Measurements from ENCODE around the gene TXNL4A.

TXNL4A gene

GRCh38 chr18:79947054-79947755 is 41.2 kb downstream of the TXNL4A start:
- DNase-seq: no peak

DNA sequence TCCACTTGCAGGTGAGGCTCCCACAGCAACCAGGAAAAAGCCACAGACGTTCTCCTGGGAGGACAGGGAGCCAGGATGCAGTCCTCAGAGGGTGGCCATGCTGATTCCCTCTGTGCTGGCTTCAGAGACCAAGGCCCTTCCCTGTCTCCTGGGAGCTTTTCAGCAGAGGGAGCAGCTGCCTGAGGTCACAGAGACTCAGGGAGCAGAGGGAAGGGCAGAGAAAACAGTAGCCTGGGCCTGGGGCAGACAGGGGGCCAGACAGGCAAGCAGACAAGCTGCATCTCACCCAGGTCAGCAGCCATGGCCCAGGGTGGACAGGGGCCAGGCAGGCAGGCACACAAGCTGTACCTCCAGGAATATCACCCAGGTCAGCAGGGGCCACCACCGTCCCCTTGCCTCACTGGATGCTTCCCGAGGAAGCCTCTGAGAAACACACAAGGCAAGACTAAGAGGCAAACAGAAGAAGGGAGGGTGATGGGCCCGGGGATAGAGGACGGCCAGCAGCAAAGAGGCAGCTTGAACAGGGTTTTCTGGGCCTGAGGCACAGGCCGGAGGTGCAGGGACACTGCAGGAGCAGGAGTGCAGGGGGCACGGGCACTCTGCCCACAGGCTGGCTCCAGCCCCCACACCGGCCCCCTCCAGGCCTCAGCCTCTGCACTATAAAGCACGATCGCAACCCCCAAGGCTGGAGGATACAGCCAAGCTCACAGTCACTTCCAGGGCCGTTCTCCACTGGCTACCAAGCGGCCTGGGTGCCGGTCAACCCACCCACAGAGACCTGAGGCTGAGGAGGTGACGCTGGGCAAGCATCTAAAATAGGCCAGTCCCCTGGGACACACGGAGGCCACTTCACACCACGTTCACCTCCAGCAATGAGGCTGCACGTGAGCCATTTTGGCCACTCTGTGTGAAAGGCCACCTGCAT is 43.0 kb downstream of the TXNL4A start:
- DNase-seq: no peak

DNA sequence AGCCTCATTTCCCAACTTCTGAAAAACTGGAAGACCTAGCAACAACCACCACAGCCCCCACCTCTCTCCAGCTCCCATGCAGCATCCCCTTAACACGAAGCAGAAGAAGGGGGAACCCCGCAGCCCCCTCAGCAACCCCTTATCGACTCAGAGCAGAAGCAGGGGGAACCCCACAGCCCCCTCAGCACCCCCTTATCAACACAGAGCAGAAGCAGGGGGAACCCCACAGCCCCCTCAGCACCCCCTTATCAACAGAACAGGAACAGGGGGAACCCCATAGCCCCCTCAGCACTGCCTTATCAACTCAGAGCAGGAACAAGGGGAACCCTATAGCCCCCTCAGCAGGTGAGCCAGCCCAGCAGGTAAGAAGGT is 43.6 kb downstream of the TXNL4A start:
- no peak for DNase-seq

- DNase-seq: no peak
Measured at GRCh38 chr18:79944126-79944731, 44.1 kb downstream of the TXNL4A start.

DNA sequence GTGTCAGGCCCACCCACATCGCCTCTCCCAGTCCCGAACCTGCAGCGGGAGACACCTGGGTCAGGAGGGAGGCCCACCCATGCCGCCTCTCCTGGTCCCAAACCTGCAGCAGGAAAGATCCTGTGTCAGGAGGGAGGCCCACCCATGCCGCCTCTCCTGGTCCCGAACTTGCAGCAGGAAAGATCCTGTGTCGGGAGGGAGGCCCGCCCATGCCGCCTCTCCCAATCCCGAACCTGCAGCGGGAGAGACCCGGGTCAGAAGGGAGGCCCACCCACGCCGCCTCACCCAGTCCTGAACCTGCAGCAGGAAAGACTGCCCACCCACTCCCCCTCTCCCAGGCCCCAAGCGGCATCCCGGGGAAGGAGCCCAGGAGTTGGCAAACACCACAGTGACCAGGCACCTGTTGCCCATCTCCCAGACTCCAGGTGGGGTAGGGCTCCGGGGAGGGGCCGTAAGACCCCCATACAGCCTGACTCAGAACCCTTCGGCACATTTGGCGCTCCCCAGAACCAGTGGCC is 44.7 kb downstream of the TXNL4A start:
- no peak for DNase-seq

DNA sequence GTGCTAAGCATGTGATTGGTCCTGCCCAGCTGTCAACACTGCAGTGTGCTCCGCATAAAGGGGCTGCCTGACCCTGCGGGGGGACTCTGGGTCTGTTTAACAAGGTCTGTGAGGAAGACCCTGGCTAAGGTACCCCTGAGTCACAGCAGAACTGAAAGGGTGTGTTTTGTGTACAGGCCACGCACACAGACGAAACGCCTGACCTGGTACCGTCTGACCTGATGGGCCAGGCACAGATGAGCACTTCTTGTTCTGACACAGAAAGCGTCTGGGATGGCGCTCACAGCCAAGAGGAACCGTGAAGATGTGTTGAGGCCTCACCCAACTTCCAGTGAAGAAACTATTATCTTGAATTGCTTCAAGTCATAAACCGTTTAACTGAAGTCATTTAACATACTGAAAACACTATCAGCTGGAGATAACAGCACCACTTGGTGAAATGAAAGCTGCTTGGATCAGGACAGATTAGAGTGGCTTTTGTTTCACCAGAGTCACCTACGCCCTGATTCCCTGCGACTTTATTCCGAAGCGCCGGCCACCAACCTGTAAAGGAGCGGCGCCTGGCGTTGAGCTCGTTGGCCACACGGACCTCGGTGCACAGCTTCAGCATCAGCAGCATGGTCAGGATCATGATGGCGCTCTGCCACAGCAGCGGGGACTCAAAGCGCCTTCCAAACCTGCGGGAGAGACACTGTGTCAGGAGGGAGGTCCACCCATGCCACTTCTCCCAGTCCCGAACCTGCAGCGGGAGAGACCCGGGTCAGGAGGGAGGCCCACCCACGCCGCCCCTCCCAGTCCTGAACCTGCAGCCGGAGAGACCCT is 45.4 kb downstream of the TXNL4A start:
- DNase-seq: no peak

DNA sequence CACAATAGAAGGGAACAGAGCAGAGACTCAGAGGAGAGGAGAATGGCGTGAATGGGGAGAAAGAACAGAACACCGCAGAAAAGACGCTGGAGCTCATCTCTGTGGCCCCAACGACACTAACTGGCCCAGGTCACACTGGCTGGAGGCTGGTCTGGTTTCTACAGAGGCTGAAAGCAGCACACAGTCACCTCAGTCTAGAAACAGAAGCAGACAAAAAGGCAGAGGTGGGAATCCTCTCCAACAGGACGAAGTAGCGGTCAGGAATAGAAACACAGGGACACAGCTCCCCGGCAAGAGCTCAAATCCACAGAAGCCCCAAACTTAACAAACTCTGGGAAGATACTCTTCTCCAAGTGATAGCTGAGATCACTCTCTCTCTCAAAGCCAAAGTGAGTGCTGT is 46.2 kb downstream of the TXNL4A start:
- no peak for DNase-seq

DNA sequence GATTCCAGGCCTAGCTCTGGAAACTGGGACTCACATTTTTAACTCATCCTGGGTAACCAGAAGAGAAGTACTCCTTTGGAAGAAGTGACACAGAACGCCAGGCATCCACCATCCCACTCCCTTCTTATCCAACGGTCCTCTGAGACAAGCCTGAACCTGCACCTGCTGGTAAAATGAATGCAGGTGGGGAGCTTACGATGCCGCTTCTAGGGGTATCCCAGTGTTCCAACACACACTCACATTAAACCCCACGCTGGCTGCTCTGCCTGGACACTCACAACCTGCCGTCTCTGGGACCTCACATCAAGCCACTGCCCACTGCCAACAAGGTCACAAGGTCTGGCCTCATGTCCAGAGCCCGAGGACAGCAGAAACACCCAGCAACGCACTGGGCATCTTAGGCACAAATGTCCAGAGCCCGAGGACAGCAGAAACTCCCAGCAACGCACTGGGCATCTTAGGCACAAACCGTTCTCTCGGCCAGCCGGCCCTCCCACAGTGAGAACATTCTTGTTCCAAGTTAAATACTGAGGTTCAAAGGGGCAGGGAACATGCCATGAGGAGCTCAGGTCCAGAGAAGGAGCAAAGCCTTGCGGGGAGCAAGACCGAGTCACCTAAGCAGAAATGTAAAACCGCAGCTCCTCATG is 46.8 kb downstream of the TXNL4A start:
- DNase-seq: no peak

- DNase-seq: no peak
Measured at GRCh38 chr18:79940814-79941472, 47.4 kb downstream of the TXNL4A start.

DNA sequence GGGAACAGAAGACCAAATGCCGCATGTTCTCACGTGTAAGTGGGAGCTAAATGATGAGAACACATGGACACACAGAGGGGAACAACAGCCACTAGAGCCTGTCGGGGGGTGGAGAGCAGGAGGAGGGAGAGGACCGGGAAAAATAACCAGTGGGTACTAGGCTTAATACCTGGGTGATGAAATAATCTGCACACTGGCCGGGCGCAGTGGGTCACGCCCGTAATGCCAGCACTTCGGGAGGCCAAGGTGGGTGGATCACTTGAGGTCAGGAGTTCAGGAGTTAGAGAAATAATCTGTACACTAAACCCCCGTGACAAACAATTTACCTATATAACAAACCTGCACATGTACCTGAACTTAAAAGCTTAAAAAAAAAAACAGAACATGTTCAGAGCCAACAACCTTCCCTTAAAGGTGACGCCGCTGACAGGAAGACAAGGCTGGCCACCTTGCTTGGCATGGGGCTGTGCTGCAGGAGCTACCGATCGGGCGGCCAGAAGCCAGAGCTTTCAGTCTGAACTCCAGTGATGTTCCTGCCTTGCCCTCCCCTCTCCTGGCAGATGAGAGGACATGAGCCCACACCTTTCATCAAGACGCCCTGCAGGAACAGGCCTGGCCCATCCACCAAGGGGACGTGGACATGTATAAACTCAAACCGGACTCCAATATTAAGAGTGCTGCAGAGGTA is 48.1 kb downstream of the TXNL4A start:
- no peak for DNase-seq

DNA sequence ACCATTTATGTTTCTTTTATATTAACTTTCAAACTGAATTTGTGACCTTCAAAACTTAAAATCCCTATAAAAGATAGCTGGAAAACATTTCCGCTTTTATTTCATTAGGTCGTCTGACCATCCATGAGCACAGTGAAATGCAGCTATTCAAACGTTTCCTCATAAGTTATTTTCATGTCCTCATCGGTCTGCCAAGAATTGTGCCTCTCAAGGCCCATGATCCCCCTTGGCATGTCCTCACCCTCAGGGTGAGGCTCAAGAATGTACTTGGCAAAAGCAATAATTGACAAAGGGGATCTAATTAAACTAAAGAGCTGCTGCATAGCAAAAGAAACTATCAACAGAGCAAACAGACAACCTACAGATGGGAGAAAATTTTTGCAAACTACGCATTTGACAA is 49.3 kb downstream of the TXNL4A start:
- DNase-seq: no peak

- no peak for DNase-seq
Measured at GRCh38 chr18:79938196-79938595, 50.2 kb downstream of the TXNL4A start.

GRCh38 chr18:79937103-79937860 is 51.1 kb downstream of the TXNL4A start:
- no peak for DNase-seq

- no peak for DNase-seq
Measured at GRCh38 chr18:79936641-79937040, 51.7 kb downstream of the TXNL4A start.

DNA sequence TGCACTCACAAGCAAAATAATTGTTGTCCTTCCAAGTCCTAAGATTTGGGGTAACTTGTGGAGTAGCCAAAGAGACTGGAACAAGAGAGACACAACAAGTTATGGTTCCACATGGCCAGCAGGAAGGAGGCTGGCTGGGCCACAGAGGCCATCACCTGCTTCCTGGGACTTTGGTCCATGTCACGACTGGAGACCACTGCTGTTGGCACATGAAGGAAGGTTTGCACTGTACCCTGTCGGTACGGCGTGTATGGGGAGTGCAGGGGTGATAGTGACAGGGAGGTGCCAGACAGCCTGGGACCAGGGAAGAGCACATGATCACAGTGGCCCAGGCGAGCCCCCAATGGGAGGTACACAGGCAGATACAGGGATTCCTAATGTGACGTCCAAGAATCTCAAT is 52.4 kb downstream of the TXNL4A start:
- no peak for DNase-seq

DNA sequence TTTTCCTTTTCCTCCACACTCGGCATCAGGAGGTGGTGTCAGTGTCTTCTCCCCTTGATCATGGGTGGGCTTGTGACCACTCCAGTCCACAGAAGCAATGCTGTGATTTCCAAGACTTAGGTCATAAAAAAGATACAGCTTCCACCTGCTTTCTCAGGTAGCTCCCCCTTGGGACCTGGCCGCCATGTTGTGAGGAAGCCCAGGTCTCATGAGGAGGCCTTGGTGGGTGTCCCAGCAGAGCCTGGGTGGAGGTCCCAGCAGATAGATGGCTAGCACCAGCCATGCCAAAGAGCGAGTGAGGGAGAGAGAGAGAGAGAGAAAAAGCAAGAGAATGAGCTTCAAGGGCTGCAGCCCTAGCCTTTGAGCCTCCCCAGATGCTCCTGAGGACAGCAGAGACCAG is 52.9 kb downstream of the TXNL4A start:
- DNase-seq: no peak

GRCh38 chr18:79935098-79935480 is 53.3 kb downstream of the TXNL4A start:
- no peak for DNase-seq

- DNase-seq: no peak
Measured at GRCh38 chr18:79934311-79935097, 53.9 kb downstream of the TXNL4A start.

DNA sequence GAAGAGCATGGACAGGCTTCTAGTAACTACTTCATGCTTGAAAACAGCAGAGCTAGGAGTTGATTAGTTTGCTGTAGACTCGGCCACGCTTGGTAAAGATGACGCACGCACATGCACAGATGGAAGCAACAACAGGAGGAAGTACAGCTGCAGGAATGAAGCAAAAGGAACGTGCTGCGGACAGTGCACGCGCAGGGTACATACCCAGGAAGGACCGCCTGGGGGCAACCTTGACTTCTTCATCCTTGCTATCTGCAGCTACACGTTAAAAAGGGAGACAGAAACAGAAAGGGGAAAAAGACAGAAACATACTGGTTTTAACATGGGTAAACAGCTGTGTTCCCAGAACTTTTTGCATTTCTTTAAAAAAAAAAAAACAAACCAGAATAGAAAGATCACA is 54.6 kb downstream of the TXNL4A start:
- DNase-seq: no peak
